Transverse colon (tissue), 4 donors: ENCODE measurements around the gene FAM227A. TPM values are rescaled to one million over a fixed set of nuclear protein-coding genes. Genes with fewer than 3 reads are reported as not detected.
"Not testable (repeated sequence)": the region's sequence is repeated elsewhere in the genome, so short reads cannot be mapped to it uniquely, and the experiment has no call there.

Source experiments
- DNase-seq: peaks from one replicate; pipeline ENCODE4 v3.0.0-alpha.2; 2019
- H3K27ac ChIP-seq, 4 donors: fragments of 200-600 bp; sonication (generic); 2 replicates each; pipeline ENCODE4 v1.5.1; 2016 to 2018; ENCODE audit warnings: inconsistent platforms in 4 of 4
- H3K27me3 ChIP-seq: fragments of 200-600 bp; sonication (generic); 2 replicates; pipeline ENCODE4 v1.5.1; 2017; ENCODE audit warnings: inconsistent platforms
- H3K36me3 ChIP-seq, 4 donors: fragments of 200-600 bp; sonication (generic); 2 replicates each; pipeline ENCODE4 v1.5.1; 2017 to 2019; ENCODE audit warnings: inconsistent platforms in 4 of 4
- H3K4me1 ChIP-seq, 4 donors: fragments of 200-600 bp; sonication (generic); 2 replicates each; pipeline ENCODE4 v1.5.1; 2017 to 2020; ENCODE audit warnings: inconsistent platforms in 4 of 4
- H3K4me3 ChIP-seq, 4 donors: fragments of 200-600 bp; sonication (generic); 1 replicate in 1 of 4; 2 replicates in 3 of 4; pipeline versions ENCODE4 v1.5.1 to v1.6.1; 2017 to 2019; ENCODE audit warnings: inconsistent platforms in 4 of 4
- H3K9me3 ChIP-seq, 2 donors: fragments of 200-600 bp; sonication (generic); 2 replicates each; pipeline ENCODE4 v1.5.1; 2017 to 2019; ENCODE audit warnings: inconsistent platforms in 2 of 2
- EP300 ChIP-seq: sonication (generic); formaldehyde crosslinking; IDR thresholded peaks from one replicate; pipeline ENCODE4 v1.6.1; 2017; ENCODE audit warnings: antibody characterized with exemption, low read depth
- POLR2A ChIP-seq: fragments of 450-650 bp; IDR thresholded peaks from one replicate; pipeline ENCODE4 v1.6.1; 2016; ENCODE audit warnings: antibody characterized with exemption, mild to moderate bottlenecking, moderate library complexity
- POLR2AphosphoS5 ChIP-seq, 3 donors: sonication (generic); formaldehyde crosslinking; IDR thresholded peaks; one replicate each; pipeline ENCODE4 v1.6.1; 2016; ENCODE audit warnings: antibody characterized with exemption in 3 of 3
- WGBS, 2 donors: methylation state at CpG; one replicate each; pipeline ENCODE4 v1.1.5; 2018; ENCODE audit warnings: low coverage in 1 of 2; 5-methylcytosine and 5-hydroxymethylcytosine counted together
- in situ Hi-C, 4 donors: fragments of 200-750 bp; cut with MboI; loops; one replicate each; pipeline versions ENCODE4 v1.15.0 to v1.15.1; 2017; ENCODE audit warnings: low sequenced_read_pairs in 3 of 4, low pct_ligation_motif_present in 1 of 4, low pct_unique_long_range_greater_than_20kb in 1 of 4
- intact Hi-C: fragments of 100-400 bp; cut with DNase I; formaldehyde crosslinking; loops from one replicate; pipeline ENCODE4 v1.15.1; 2023; ENCODE audit warnings: low total_unique reads
- total RNA-seq, 4 donors: library from RNA; depleted of rRNA; stranded (reverse); fragments of >200 nt; gene quantifications; one replicate each; pipeline ENCODE4 v1.1.0, GENCODE V29; 2016
- TF ChIP-seq, protein P1 (sequence below), 5 experiments: fragments of 200-600 bp in 3 of 5; fragments of 450-650 bp in 2 of 5; sonication (generic) in 3 of 5; IDR thresholded peaks; 1 replicate in 2 of 5; 2 replicates in 3 of 5; pipeline ENCODE4 v1.5.1; 2016 to 2017; ENCODE audit warnings: antibody characterized with exemption in 5 of 5, inconsistent platforms in 3 of 5, mild to moderate bottlenecking in 2 of 5, moderate library complexity in 1 of 5

Gene FAM227A
- total RNA-seq, 4 donors from 2014 or later, result 0.20 to 0.79 (median 0.27) TPM; not detected in 1

DNA sequence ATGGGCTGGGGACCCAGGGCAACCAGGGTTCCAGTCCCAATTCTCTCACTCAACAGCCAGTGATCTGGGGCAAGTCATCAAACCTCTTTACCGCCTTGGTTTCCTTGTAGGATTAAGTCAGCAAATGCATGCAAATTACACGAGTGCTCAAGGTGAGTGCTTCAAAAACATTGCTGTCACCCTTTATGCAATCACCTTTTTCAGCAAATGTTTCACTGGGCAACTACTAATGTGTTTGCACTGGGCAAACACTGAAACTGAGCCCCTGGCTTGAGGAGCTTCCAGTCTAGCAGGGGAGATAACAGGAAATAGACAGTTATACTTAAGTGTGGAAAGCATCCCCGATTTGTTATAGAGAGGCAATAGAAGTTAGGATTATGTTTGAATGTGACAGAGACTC, 48.5 kb downstream of the FAM227A start:
- H3K36me3 ChIP-seq, result no peaks in the 10 kb centered on the region
- WGBS, 2 donors, result 94 to 100% methylated on average over 1 to 3 of the region's 3 CpGs
- H3K9me3 ChIP-seq, result no peaks in the 10 kb centered on the region
- no peaks in the 10 kb centered on the region for H3K27me3 ChIP-seq
- DNase-seq, result no peak
- H3K27ac ChIP-seq, result no peak overlapping the region
- H3K4me3 ChIP-seq, result no peak overlapping the region
- TF ChIP-seq EP300, result no peak
- TF ChIP-seq POLR2AphosphoS5 (IDR thresholded peaks at IDR 0.05), result no peak
- TF ChIP-seq POLR2A, result no peak
- TF ChIP-seq, protein P1, sequence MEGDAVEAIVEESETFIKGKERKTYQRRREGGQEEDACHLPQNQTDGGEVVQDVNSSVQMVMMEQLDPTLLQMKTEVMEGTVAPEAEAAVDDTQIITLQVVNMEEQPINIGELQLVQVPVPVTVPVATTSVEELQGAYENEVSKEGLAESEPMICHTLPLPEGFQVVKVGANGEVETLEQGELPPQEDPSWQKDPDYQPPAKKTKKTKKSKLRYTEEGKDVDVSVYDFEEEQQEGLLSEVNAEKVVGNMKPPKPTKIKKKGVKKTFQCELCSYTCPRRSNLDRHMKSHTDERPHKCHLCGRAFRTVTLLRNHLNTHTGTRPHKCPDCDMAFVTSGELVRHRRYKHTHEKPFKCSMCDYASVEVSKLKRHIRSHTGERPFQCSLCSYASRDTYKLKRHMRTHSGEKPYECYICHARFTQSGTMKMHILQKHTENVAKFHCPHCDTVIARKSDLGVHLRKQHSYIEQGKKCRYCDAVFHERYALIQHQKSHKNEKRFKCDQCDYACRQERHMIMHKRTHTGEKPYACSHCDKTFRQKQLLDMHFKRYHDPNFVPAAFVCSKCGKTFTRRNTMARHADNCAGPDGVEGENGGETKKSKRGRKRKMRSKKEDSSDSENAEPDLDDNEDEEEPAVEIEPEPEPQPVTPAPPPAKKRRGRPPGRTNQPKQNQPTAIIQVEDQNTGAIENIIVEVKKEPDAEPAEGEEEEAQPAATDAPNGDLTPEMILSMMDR (IDR thresholded peaks at IDR 0.05), result no peak
- intact Hi-C loops (no loop called here), in situ Hi-C loops (no loop called here)
- no peaks in the 10 kb centered on the region for H3K4me1 ChIP-seq

DNA sequence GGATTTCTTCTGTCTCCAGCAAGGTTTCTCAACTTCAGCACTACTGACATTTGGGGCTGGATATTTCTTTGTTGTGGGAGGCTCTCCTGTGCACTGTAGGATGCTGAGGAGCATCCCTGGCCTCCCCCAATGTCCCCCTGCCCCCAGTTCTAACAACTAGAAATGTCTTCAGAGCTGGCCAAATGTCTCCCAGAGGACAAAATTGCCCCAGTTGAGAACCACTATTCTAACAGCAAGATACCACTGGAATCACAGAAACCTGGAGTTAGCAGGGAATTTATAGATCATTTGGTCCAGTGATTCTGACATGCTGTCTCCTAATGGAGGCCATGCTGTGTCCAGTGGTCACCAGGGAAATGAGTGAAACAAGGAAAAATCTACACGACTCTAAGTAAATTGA, 54.0 kb downstream of the FAM227A start:
- Histone ChIP-seq H3K27me3 (no peaks in the 10 kb centered on the region), H3K9me3 (no peaks in the 10 kb centered on the region), H3K4me1 (no peaks in the 10 kb centered on the region), H3K4me3 (no peak overlapping the region), H3K36me3 (no peaks in the 10 kb centered on the region), H3K27ac (no peak overlapping the region)
- in situ Hi-C loops (no loop called here), intact Hi-C loops (no loop called here)
- 88 to 100% methylated on average over 1 of the region's 1 CpG for WGBS, 2 donors
- DNase-seq, result no peak
- TF ChIP-seq EP300 (no peak), POLR2A (no peak), POLR2AphosphoS5 (IDR thresholded peaks at IDR 0.05) (no peak)
- TF ChIP-seq, protein P1 (IDR thresholded peaks at IDR 0.05), result no peak

DNA sequence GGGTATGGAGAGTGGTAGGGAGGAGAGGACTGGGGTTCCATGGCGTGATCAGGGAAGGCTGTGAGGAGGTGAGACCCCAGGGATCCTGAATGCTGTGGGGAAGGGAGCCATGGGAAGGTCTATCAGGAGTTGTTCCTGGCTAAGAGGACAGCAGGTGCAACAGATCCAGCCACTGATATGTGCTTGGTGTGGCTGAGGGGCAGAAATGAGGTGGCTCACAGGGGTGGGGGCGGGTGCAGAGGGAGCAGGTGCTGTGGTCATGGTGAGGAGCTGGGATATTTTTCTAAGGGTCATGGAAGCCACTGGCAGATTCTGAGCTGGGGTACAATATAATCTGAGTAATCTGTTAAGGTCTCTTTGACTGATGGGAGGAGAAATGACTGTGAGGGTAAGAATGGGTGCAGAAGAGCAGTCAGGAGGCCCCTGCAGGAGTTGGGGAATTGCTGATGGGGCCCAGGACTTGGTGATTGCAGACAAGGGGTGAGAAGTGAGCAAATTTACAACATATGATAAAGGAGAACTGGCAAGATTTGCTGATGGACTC, 54.9 kb downstream of the FAM227A start:
- no peaks in the 10 kb centered on the region for H3K27me3 ChIP-seq
- in situ Hi-C loops (no loop called here), intact Hi-C loops (no loop called here)
- H3K36me3 ChIP-seq, result no peaks in the 10 kb centered on the region
- H3K9me3 ChIP-seq, result no peaks in the 10 kb centered on the region
- H3K4me3 ChIP-seq, result no peak overlapping the region
- no peaks in the 10 kb centered on the region for H3K4me1 ChIP-seq
- 83 to 86% methylated on average over 1 to 2 of the region's 2 CpGs for WGBS, 2 donors
- no peak for TF ChIP-seq POLR2A
- TF ChIP-seq POLR2AphosphoS5 (IDR thresholded peaks at IDR 0.05), result no peak
- no peak for TF ChIP-seq EP300
- TF ChIP-seq, protein P1 (IDR thresholded peaks at IDR 0.05), result no peak
- H3K27ac ChIP-seq, result no peak overlapping the region
- no peak for DNase-seq

DNA sequence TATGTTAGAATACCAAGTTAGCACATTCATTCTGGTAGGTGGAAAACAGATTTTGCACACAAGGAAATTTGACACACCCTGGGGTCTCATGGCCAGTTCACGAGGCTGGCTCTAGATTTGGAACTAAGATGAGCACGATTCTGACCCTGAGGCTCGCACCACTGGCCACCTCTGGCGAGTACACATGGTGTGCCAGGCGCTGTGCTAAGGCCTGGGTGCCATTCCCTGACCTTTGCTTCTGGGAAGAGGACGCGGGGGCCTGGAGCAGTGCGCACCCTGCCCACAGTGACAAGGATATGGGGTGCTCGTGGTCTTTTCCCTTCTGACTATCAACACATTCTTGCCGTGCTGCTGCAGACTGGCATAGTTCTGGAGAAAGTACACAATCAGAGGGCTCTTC, 56.7 kb downstream of the FAM227A start:
- TF ChIP-seq POLR2A, result no peak
- TF ChIP-seq, protein P1 (IDR thresholded peaks at IDR 0.05), result no peak
- no peak for TF ChIP-seq EP300
- no peak for TF ChIP-seq POLR2AphosphoS5 (IDR thresholded peaks at IDR 0.05)
- 91% methylated on average over 10 of the region's 10 CpGs; no CpG with 5 or more reads in 1 of the 2 donors for WGBS, 2 donors
- Histone ChIP-seq H3K4me1 (no peaks in the 10 kb centered on the region), H3K27me3 (no peaks in the 10 kb centered on the region), H3K36me3 (no peaks in the 10 kb centered on the region), H3K4me3 (no peak overlapping the region), H3K9me3 (no peaks in the 10 kb centered on the region), H3K27ac (no peak overlapping the region)
- in situ Hi-C loops (no loop called here), intact Hi-C loops (no loop called here)
- no peak for DNase-seq

DNA sequence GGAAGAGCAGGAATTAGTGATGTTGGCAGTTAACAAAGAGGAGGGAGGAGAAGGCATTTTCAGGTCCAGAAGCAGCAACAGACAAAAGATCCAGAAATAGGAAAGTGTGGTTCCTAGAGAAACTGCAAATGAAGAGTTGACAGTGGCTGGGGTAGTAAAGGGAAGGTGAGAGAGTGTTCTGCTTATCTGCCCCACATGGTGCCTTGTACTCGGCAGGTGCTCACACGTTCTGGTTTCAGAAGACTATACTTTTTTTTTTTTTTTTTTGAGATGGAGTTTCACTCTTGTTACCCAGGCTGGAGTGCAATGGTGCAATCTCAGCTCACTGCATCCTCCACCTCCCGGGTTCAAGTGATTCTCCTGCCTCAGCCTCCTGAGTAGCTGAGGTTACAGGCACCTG, 73.3 kb downstream of the FAM227A start:
- H3K27me3 ChIP-seq, DNase-seq, H3K9me3 ChIP-seq, H3K4me3 ChIP-seq, H3K27ac ChIP-seq, intact Hi-C loops, H3K36me3 ChIP-seq, H3K4me1 ChIP-seq, in situ Hi-C loops: not testable (repeated sequence)
- WGBS, 2 donors, result 64 to 73% methylated on average over 2 to 3 of the region's 3 CpGs
